ENCODE results near the gene CHST9. TPM values are rescaled to one million over a fixed set of nuclear protein-coding genes. Genes with fewer than 3 reads are reported as not detected.
A peak's percentile ranks its signal among the peaks of the same experiment; 100 is the strongest.

CHST9 gene
- total and polyA plus RNA-seq, 2 of the 13 experiments (the other 11 are each of a cell fraction or from before 2014, with no cell fraction given) = 3.2 to 9.6 TPM

GRCh38 chr18:26931659-26932058, 253.4 kb downstream of the CHST9 start:
- H3K27me3 ChIP-seq (ENCODE audit: control insufficient read depth in 1 of 2, insufficient read depth in 2 of 2, low read length in 2 of 2) = no peaks in the 10 kb centered on the region
- no peak overlapping the region for H3K4me3 ChIP-seq (replicated peaks in 1 of 3; ENCODE audit: insufficient read depth in 1 of 3, low read depth in 2 of 3, low read length in 3 of 3)
- H3K9ac ChIP-seq (ENCODE audit: insufficient read depth, low read depth, low read length) = no peak overlapping the region
- ATAC-seq (no peak), DNase-seq (ENCODE audit: low spot score) (no peak), FAIRE-seq (no peak)
- H3K27ac ChIP-seq (ENCODE audit: extremely low read length, insufficient read depth, low read length) = no peak overlapping the region
- ChIA-PET POLR2A (no interaction called here), CTCF (ENCODE audit: low intra/inter-chr PET ratio, low total read pairs) (no interaction called here)
- TF ChIP-seq MAFK (conservative IDR thresholded peaks at IDR 0.05 in 1 of 2, IDR thresholded peaks at IDR 0.05 in 1 of 2; ENCODE audit: low read length in 2 of 2) (peak; percentile 16 to 62; a peak in 2 of 4 replicates), NR1H2 (CRISPR knock-in tag; IDR thresholded peaks at IDR 0.05; ENCODE audit: borderline replicate concordance, low read depth) (no peak), NAIF1 (CRISPR knock-in tag; IDR thresholded peaks at IDR 0.05; ENCODE audit: borderline replicate concordance) (no peak), MAFF (IDR thresholded peaks at IDR 0.05; ENCODE audit: low read depth, low read length) (peak; percentile 50), ZMAT3 (CRISPR knock-in tag; conservative IDR thresholded peaks at IDR 0.05) (no peak), ZNF646 (CRISPR knock-in tag; IDR thresholded peaks at IDR 0.05) (no peak)
- no peaks in the 10 kb centered on the region for H3K36me3 ChIP-seq (replicated peaks in 1 of 2; ENCODE audit: control insufficient read depth in 1 of 2, insufficient read depth in 2 of 2, low read length in 2 of 2)
- no peaks in the 10 kb centered on the region for H3K9me3 ChIP-seq (ENCODE audit: low read length)
- in situ Hi-C loops (cut with HindIII; ENCODE audit: extremely low pct_ligation_motif_present, low pct_unique_long_range_greater_than_20kb) (loop anchor here (25.0 kb wide), 1 partner anchor 94 kb away; no protein-coding TSS in a partner anchor), intact Hi-C loops (cut with micrococcal nuclease; ENCODE audit: unreplicated experiment) (no loop called here)
- no peaks in the 10 kb centered on the region for H3K79me2 ChIP-seq (ENCODE audit: insufficient read depth, low read length)
- no peaks in the 10 kb centered on the region for H4K20me1 ChIP-seq (ENCODE audit: insufficient read depth, low read length)
- H2AFZ ChIP-seq (ENCODE audit: low read length) = no peak overlapping the region
- no peak overlapping the region for H3K4me2 ChIP-seq (ENCODE audit: low read depth, low read length)
- no peaks in the 10 kb centered on the region for H3K4me1 ChIP-seq (ENCODE audit: insufficient read depth, low read length)
- BruUV-seq (replicated peaks) = no TSS peak
- 86% methylated on average over 2 of the region's 2 CpGs for WGBS (ENCODE audit: low lambda C conversion rate)
